ENCODE results near the gene CRABP2.

DNA sequence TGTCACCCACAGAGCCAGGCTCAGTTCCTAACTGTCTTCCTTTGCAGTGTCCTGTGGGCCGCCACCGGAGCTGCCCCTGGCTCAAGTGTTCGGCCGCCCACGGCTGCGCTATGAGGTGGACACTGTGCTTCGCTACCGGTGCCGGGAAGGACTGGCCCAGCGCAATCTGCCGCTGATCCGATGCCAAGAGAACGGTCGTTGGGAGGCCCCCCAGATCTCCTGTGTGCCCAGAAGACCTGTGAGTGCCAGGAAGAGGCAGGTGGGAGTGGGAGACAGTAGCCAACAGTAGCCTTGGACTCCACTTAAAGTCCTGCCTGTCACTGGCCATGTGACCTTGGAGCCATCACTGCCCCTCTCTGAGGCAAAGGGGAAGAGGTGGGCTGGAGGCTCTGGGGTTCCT lies 46.9 kb downstream of the CRABP2 start:
- TF ChIP-seq YY1 (IDR thresholded peaks at IDR 0.05; ENCODE audit: insufficient read depth, insufficient read length) (no peak), ZNF274 (IDR thresholded peaks at IDR 0.05; ENCODE audit: low read depth, low read length) (no peak), SUZ12 (IDR thresholded peaks at IDR 0.05; ENCODE audit: extremely low read depth, insufficient read depth, insufficient read length) (no peak)

Measured in NT2/D1 (cell line).